Vagina (tissue), 2 donors: ENCODE data around the gene ATRN.

ENCODE experiments used
- POLR2A ChIP-seq, 2 donors: fragments of 450-650 bp; IDR thresholded peaks; one replicate each; pipeline ENCODE4 v1.6.1; 2017; ENCODE audit warnings: antibody characterized with exemption in 2 of 2, mild to moderate bottlenecking in 2 of 2, moderate library complexity in 2 of 2
- POLR2AphosphoS5 ChIP-seq, 2 donors: sonication (generic); formaldehyde crosslinking; IDR thresholded peaks; one replicate each; pipeline ENCODE4 v1.9.0; 2017; ENCODE audit warnings: antibody characterized with exemption in 2 of 2, mild to moderate bottlenecking in 2 of 2, low read depth in 1 of 2; ENCODE audit not compliant: insufficient read depth in 1 of 2
- TF ChIP-seq, protein P1 (sequence below), 3 experiments: fragments of 450-650 bp in 2 of 3; fragments of 200-600 bp in 1 of 3; sonication (generic) in 1 of 3; IDR thresholded peaks; one replicate each; pipeline ENCODE4 v1.5.1; 2017 to 2019; ENCODE audit warnings: antibody characterized with exemption in 3 of 3, mild to moderate bottlenecking in 2 of 3, moderate library complexity in 2 of 3

DNA sequence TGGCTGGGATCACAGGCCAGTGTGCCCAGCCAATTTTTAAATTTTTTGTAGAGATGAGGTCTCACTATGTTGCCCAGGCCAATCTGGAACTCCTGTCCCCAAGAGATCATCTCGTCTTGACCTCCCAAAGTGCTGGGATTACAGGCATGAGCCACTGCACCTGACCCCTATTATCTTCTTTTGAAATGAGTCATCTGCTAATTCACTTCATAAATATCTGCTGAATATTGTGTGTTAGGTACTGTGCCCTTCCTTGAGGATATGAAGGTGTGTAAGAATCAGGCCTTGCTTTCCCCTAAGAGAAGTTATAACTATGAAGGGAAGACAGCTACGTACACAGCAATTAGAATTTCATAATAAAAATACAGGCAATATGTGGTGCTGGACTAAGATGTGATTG lies 8.2 kb downstream of the ATRN start:
- TF ChIP-seq POLR2AphosphoS5 (IDR thresholded peaks at IDR 0.05; ENCODE audit: insufficient read depth in 1 of 2, low read depth in 1 of 2) (no peak), POLR2A (IDR thresholded peaks at IDR 0.05) (no peak)
- TF ChIP-seq, protein P1, sequence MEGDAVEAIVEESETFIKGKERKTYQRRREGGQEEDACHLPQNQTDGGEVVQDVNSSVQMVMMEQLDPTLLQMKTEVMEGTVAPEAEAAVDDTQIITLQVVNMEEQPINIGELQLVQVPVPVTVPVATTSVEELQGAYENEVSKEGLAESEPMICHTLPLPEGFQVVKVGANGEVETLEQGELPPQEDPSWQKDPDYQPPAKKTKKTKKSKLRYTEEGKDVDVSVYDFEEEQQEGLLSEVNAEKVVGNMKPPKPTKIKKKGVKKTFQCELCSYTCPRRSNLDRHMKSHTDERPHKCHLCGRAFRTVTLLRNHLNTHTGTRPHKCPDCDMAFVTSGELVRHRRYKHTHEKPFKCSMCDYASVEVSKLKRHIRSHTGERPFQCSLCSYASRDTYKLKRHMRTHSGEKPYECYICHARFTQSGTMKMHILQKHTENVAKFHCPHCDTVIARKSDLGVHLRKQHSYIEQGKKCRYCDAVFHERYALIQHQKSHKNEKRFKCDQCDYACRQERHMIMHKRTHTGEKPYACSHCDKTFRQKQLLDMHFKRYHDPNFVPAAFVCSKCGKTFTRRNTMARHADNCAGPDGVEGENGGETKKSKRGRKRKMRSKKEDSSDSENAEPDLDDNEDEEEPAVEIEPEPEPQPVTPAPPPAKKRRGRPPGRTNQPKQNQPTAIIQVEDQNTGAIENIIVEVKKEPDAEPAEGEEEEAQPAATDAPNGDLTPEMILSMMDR (IDR thresholded peaks at IDR 0.05) = no peak
